ENCODE results near the gene ZNF224.

The ZNF224 gene

GRCh38 chr19:44141191-44142058 is 47.3 kb downstream of the ZNF224 start, which contains the start of gene ZNF234:
Gene ZNF234 (plus strand): TSS chr19:44141554. CDS start chr19:44144633, 3,079 bp downstream.
- DNase-seq: peak; percentile 41

- no peak for DNase-seq
Observed at GRCh38 chr19:44142059-44142433, 47.9 kb downstream of the ZNF224 start.

DNA sequence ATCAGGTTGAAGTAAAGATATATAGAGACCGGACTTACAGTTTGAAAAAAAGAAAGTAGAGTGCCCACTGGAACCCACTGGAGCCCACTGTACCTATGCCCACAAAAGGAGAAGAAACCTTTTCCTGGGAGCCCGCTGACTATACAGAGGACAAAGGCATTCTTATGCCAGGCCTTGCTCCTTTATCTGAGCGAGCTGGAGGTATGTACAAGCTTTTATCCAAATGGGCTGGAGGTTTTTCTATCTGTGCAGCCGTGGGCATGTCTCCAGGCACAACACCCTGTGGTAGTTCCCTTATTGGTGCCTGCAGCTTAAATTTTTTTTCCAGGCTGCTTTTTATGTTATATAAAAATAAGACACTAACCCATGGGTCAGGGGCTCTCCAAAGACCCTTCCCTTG is 55.6 kb downstream of the ZNF224 start:
- no peak for DNase-seq

- no peak for DNase-seq
Observed at GRCh38 chr19:44151491-44151890, 57.3 kb downstream of the ZNF224 start.

DNA sequence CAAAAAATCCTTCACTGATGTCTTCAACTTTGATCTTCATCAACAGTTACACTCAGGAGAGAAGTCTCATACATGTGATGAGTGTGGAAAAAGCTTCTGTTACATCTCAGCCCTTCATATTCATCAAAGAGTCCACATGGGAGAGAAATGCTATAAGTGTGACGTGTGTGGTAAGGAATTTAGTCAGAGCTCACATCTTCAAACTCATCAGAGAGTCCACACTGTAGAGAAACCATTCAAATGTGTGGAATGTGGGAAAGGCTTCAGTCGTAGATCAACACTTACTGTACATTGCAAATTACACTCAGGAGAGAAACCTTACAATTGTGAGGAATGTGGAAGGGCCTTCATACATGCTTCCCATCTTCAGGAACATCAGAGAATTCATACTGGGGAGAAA is 62.3 kb downstream of the ZNF224 start:
- DNase-seq: no peak

All from amniotic stem cell (primary cell).